ENCODE measurements around the gene IFI16. TPM values are rescaled to one million over a fixed set of nuclear protein-coding genes. Genes with fewer than 3 reads are reported as not detected.
"Not testable (repeated sequence)": the region's sequence is repeated elsewhere in the genome, so short reads cannot be mapped to it uniquely, and the experiment has no call there.

IFI16 gene
- total RNA-seq, 1 experiment from 2014 or later: 19.2 TPM

- no peak for DNase-seq (ENCODE audit: low read depth)
- in situ Hi-C loops (cut with HindIII; ENCODE audit: low pct_unique_long_range_greater_than_20kb, low sequenced_read_pairs): no loop called here
Measured at GRCh38 chr1:159083013-159083412, 73.3 kb downstream of the IFI16 start.

- no peak for DNase-seq (ENCODE audit: low read depth)
- in situ Hi-C loops (cut with HindIII; ENCODE audit: low pct_unique_long_range_greater_than_20kb, low sequenced_read_pairs): no loop called here
Measured at GRCh38 chr1:159084152-159084551, 74.4 kb downstream of the IFI16 start.

- no peak for DNase-seq (ENCODE audit: low read depth)
- in situ Hi-C loops (cut with HindIII; ENCODE audit: low pct_unique_long_range_greater_than_20kb, low sequenced_read_pairs): no loop called here
Measured at GRCh38 chr1:159084867-159085266, 75.2 kb downstream of the IFI16 start.

GRCh38 chr1:159088050-159088449, 78.3 kb downstream of the IFI16 start:
- in situ Hi-C loops (cut with HindIII; ENCODE audit: low pct_unique_long_range_greater_than_20kb, low sequenced_read_pairs): no loop called here

GRCh38 chr1:159088546-159089183, 79.0 kb downstream of the IFI16 start:
- no peak for DNase-seq (ENCODE audit: low read depth)
- in situ Hi-C loops (cut with HindIII; ENCODE audit: low pct_unique_long_range_greater_than_20kb, low sequenced_read_pairs): no loop called here

More at GRCh38 chr1:159088050-159088449, 78.3 kb downstream of the IFI16 start:
- DNase-seq (ENCODE audit: low read depth): no peak

- no peak for DNase-seq (ENCODE audit: low read depth)
- in situ Hi-C loops (cut with HindIII; ENCODE audit: low pct_unique_long_range_greater_than_20kb, low sequenced_read_pairs): no loop called here
Measured at GRCh38 chr1:159089184-159089791, 79.6 kb downstream of the IFI16 start.

- no peak for DNase-seq (ENCODE audit: low read depth)
- in situ Hi-C loops (cut with HindIII; ENCODE audit: low pct_unique_long_range_greater_than_20kb, low sequenced_read_pairs): no loop called here
Measured at GRCh38 chr1:159090286-159091179, 80.8 kb downstream of the IFI16 start.

GRCh38 chr1:159091180-159091560, 81.5 kb downstream of the IFI16 start:
- in situ Hi-C loops (cut with HindIII; ENCODE audit: low pct_unique_long_range_greater_than_20kb, low sequenced_read_pairs): no loop called here

GRCh38 chr1:159091607-159092031, 81.9 kb downstream of the IFI16 start:
- DNase-seq (ENCODE audit: low read depth): no peak
- in situ Hi-C loops (cut with HindIII; ENCODE audit: low pct_unique_long_range_greater_than_20kb, low sequenced_read_pairs): no loop called here

More at GRCh38 chr1:159091180-159091560, 81.5 kb downstream of the IFI16 start:
- no peak for DNase-seq (ENCODE audit: low read depth)

- in situ Hi-C loops (cut with HindIII; ENCODE audit: low pct_unique_long_range_greater_than_20kb, low sequenced_read_pairs): no loop called here
- no peak for DNase-seq (ENCODE audit: low read depth)
Measured at GRCh38 chr1:159092036-159092760, 82.5 kb downstream of the IFI16 start.

GRCh38 chr1:159098596-159098995, 88.9 kb downstream of the IFI16 start:
- DNase-seq (ENCODE audit: low read depth): no peak
- in situ Hi-C loops (cut with HindIII; ENCODE audit: low pct_unique_long_range_greater_than_20kb, low sequenced_read_pairs): no loop called here

GRCh38 chr1:159100589-159100988, 90.9 kb downstream of the IFI16 start:
- in situ Hi-C loops (cut with HindIII; ENCODE audit: low pct_unique_long_range_greater_than_20kb, low sequenced_read_pairs): no loop called here
- DNase-seq (ENCODE audit: low read depth): no peak

- DNase-seq (ENCODE audit: low read depth); in situ Hi-C loops (cut with HindIII; ENCODE audit: low pct_unique_long_range_greater_than_20kb, low sequenced_read_pairs): not testable (repeated sequence)
Measured at GRCh38 chr1:159103021-159103420, 93.3 kb downstream of the IFI16 start.

Other genes starting within 250 kb of the IFI16 start
- not detected in 2 replicates for gene OR6N1, start 237.7 kb upstream of the IFI16 start, total RNA-seq (2014; rRNA removed; shearing (Covaris generic); ENCODE audit: low replicate concordance)
- gene OR6N2, start 228.7 kb upstream of the IFI16 start, total RNA-seq (2014; rRNA removed; shearing (Covaris generic); ENCODE audit: low replicate concordance): not detected in 2 replicates
- not detected in 2 replicates for gene MNDA, start 178.6 kb upstream of the IFI16 start, total RNA-seq (2014; rRNA removed; shearing (Covaris generic); ENCODE audit: low replicate concordance)
- gene PYHIN1, start 78.4 kb upstream of the IFI16 start, total RNA-seq (2014; rRNA removed; shearing (Covaris generic); ENCODE audit: low replicate concordance): not detected in 2 replicates
- not detected in 2 replicates for gene AIM2, start 66.9 kb downstream of the IFI16 start, total RNA-seq (2014; rRNA removed; shearing (Covaris generic); ENCODE audit: low replicate concordance)
- 0.07 TPM in 1 of 2 replicates, not detected in the other for gene CADM3, start 161.7 kb downstream of the IFI16 start, total RNA-seq (2014; rRNA removed; shearing (Covaris generic); ENCODE audit: low replicate concordance)
- not detected in 2 replicates for gene ACKR1, start 195.0 kb downstream of the IFI16 start, total RNA-seq (2014; rRNA removed; shearing (Covaris generic); ENCODE audit: low replicate concordance)

Measured in Caki2 (cell line).